HCT116 (cell line): Measurements from ENCODE around the gene KCNJ16. TPM values are rescaled to one million over a fixed set of nuclear protein-coding genes. Genes with fewer than 3 reads are reported as not detected.

Experiments used
- ATAC-seq: fragments of 200-7000 bp; cut with Tn5 transposase; 2 replicates; pipeline ENCODE4 v1.9.1; 2020; ENCODE audit warnings: mild to moderate bottlenecking, moderate library complexity
- BruUV-seq: library from RNA; stranded (reverse); fragments of 400-500 nt; replicated peaks from 2 replicates; lab custom pipeline; 2021; lab: Mats Ljungman, UMichigan
- CTCF ChIA-PET: fragments of 300-600 bp; sonication (Branson Sonifier 250); formaldehyde crosslinking; loops from one replicate; lab custom pipeline; 2021; ENCODE audit warnings: antibody characterized with exemption; lab: Charles Lee
- POLR2A ChIA-PET: fragments of 300-600, 350-600 bp; sonication (Branson Sonifier 250); formaldehyde crosslinking; loops from one replicate; lab custom pipeline; 2021; ENCODE audit warnings: antibody characterized with exemption; lab: Charles Lee
- RAD21 ChIA-PET, 2 experiments: fragments of 300-600 bp; sonication (Branson Sonifier 250); formaldehyde crosslinking; loops; one replicate each; lab custom pipeline; 2023; ENCODE audit warnings: low total read pairs in 2 of 2; ENCODE audit not compliant: uncharacterized antibody in 2 of 2, unreplicated experiment in 2 of 2, low non-redundant PET in 1 of 2; lab: Charles Lee
- DNase-seq: peaks from one replicate; pipeline ENCODE4 v3.0.0-alpha.2; 2010; ENCODE audit warnings: low read depth, low spot score
- H2AFZ ChIP-seq: fragments of 200-600 bp; shearing (Covaris generic), sonication (generic); 2 replicates; pipeline ENCODE4 v1.6.1; 2017; ENCODE audit warnings: low read depth, mixed run types, mixed read lengths, antibody characterized with exemption, low read length; ENCODE audit not compliant: poor library complexity, severe bottlenecking
- H3K27ac ChIP-seq: 2 replicates; pipeline ENCODE4 v1.5.1; 2012; ENCODE audit warnings: low read depth, low read length
- H3K27me3 ChIP-seq: fragments of 200-600 bp; sonication (generic); 2 replicates; pipeline ENCODE4 v1.6.1; 2016; ENCODE audit warnings: mixed run types, low read length, mixed read lengths; ENCODE audit not compliant: insufficient read depth
- H3K36me3 ChIP-seq, 2 experiments: fragments of 200-500 bp in 1 of 2; fragments of 200-600 bp in 1 of 2; sonication (Bioruptor generic) in 1 of 2; sonication (generic) in 1 of 2; 2 replicates each; pipeline versions ENCODE4 v1.5.1 to v1.6.1; 2014 to 2016; ENCODE audit warnings: low read length in 2 of 2, inconsistent platforms in 1 of 2, mixed read lengths in 1 of 2, mixed run types in 1 of 2; ENCODE audit not compliant: insufficient read depth in 2 of 2, control insufficient read depth in 1 of 2
- H3K4me1 ChIP-seq, 2 experiments: fragments of 200-600 bp in 1 of 2; sonication (generic) in 1 of 2; 2 replicates each; pipeline versions ENCODE4 v1.5.1 to v1.6.1; 2012 to 2017; ENCODE audit warnings: low read length in 2 of 2, inconsistent platforms in 1 of 2, mild to moderate bottlenecking in 1 of 2, mixed read lengths in 1 of 2, mixed run types in 1 of 2, moderate library complexity in 1 of 2; ENCODE audit not compliant: insufficient read depth in 2 of 2, control insufficient read depth in 1 of 2
- H3K4me2 ChIP-seq: fragments of 200-600 bp; sonication (generic); 2 replicates; pipeline ENCODE4 v1.6.1; 2017; ENCODE audit warnings: mixed run types, low read length, mixed read lengths
- H3K4me3 ChIP-seq, 2 experiments: fragments of 200-600 bp in 1 of 2; sonication (generic) in 1 of 2; replicated peaks in 1 of 2; 2 replicates each; pipeline ENCODE4 v1.5.1; 2011 to 2016; ENCODE audit warnings: low read length in 2 of 2, control low read depth in 1 of 2, low read depth in 1 of 2, mild to moderate bottlenecking in 1 of 2, mixed read lengths in 1 of 2, mixed run types in 1 of 2
- H3K79me2 ChIP-seq: fragments of 200-600 bp; sonication (generic); 2 replicates; pipeline ENCODE4 v1.6.1; 2017; ENCODE audit warnings: mild to moderate bottlenecking, mixed run types, low read length, moderate library complexity, mixed read lengths; ENCODE audit not compliant: insufficient read depth
- H3K9ac ChIP-seq: fragments of 200-600 bp; sonication (generic); 2 replicates; pipeline ENCODE4 v1.6.1; 2016; ENCODE audit warnings: low read length, mixed read lengths
- H3K9me2 ChIP-seq: fragments of 200-600 bp; sonication (generic), shearing (Covaris generic); 2 replicates; pipeline ENCODE4 v1.6.1; 2017; ENCODE audit warnings: mixed run types, mild to moderate bottlenecking, moderate library complexity; ENCODE audit not compliant: insufficient read depth
- H3K9me3 ChIP-seq, 2 experiments: fragments of 200-500 bp in 1 of 2; fragments of 200-600 bp in 1 of 2; sonication (Bioruptor generic) in 1 of 2; sonication (generic) in 1 of 2; 2 replicates each; pipeline ENCODE4 v1.6.1; 2014 to 2017; ENCODE audit warnings: low read length in 2 of 2, mixed read lengths in 2 of 2, inconsistent platforms in 1 of 2, low read depth in 1 of 2, mild to moderate bottlenecking in 1 of 2, mixed run types in 1 of 2, moderate library complexity in 1 of 2; ENCODE audit not compliant: control insufficient read depth in 1 of 2, insufficient read depth in 1 of 2
- H4K20me1 ChIP-seq: fragments of 200-600 bp; sonication (generic), shearing (Covaris generic); 2 replicates; pipeline ENCODE4 v1.6.1; 2017; ENCODE audit warnings: mixed run types, mild to moderate bottlenecking, moderate library complexity; ENCODE audit not compliant: insufficient read depth
- CEBPB ChIP-seq: IDR thresholded peaks from 2 replicates; pipeline ENCODE4 v1.6.1; 2012; ENCODE audit warnings: low read depth
- CTCF ChIP-seq, 3 experiments: fragments of 200-600 bp in 1 of 3; sonication (generic) in 1 of 3; IDR thresholded peaks in 2 of 3; conservative IDR thresholded peaks in 1 of 3; 2 replicates each; pipeline ENCODE4 v1.5.1; 2012 to 2017; ENCODE audit warnings: low read depth in 2 of 3, low read length in 2 of 3, antibody characterized with exemption in 1 of 3, borderline replicate concordance in 1 of 3, control low read depth in 1 of 3, mild to moderate bottlenecking in 1 of 3, mixed read lengths in 1 of 3, mixed run types in 1 of 3, moderate library complexity in 1 of 3; ENCODE audit not compliant: insufficient read depth in 1 of 3
- EGR1 ChIP-seq: IDR thresholded peaks from 2 replicates; pipeline ENCODE4 v1.6.1; 2012; ENCODE audit warnings: low read depth
- EZH2 ChIP-seq: fragments of 200-600 bp; sonication (generic); IDR thresholded peaks from 2 replicates; pipeline ENCODE4 v1.6.1; 2017; ENCODE audit warnings: antibody characterized with exemption, mixed run types
- EZH2phosphoT487 ChIP-seq: fragments of 200-600 bp; IDR thresholded peaks from 2 replicates; pipeline ENCODE4 v1.6.1; 2018; ENCODE audit warnings: antibody characterized with exemption, borderline replicate concordance
- FOSL1 ChIP-seq: IDR thresholded peaks from 2 replicates; pipeline ENCODE4 v1.6.1; 2012; ENCODE audit warnings: low read depth
- JUND ChIP-seq: IDR thresholded peaks from 2 replicates; pipeline ENCODE4 v1.6.1; 2012
- YY1 ChIP-seq: IDR thresholded peaks from 2 replicates; pipeline ENCODE4 v1.6.1; 2011; ENCODE audit warnings: low read length, low read depth, moderate library complexity, mild to moderate bottlenecking; ENCODE audit not compliant: insufficient replicate concordance; ENCODE audit errors: extremely low read depth
- ZFX ChIP-seq: fragments of 450-650 bp; IDR thresholded peaks from 2 replicates; pipeline ENCODE4 v1.6.1; 2017
- ZNF274 ChIP-seq: fragments of 200-500 bp; sonication (Bioruptor generic); IDR thresholded peaks from 2 replicates; pipeline ENCODE4 v1.6.1; 2014; ENCODE audit warnings: mild to moderate bottlenecking, low read depth, low read length, inconsistent platforms
- intact Hi-C: fragments of 100-400 bp; cut with micrococcal nuclease; formaldehyde crosslinking; loops from 2 replicates; pipeline ENCODE4 v1.10.0; 2022
- total RNA-seq: library from RNA; stranded (reverse); gene quantifications from one replicate; pipeline ENCODE4 v1.2.1, GENCODE V29; 2021; ENCODE audit not compliant: unreplicated experiment

Gene KCNJ16
- total RNA-seq, 1 experiment from 2014 or later = not detected

GRCh38 chr17:70098030-70098429 lies 23.0 kb downstream of the KCNJ16 start:
- Histone ChIP-seq H3K36me3 (no peaks in the 10 kb centered on the region), H3K27ac (no peak overlapping the region), H4K20me1 (no peaks in the 10 kb centered on the region), H2AFZ (no peak overlapping the region), H3K27me3 (no peaks in the 10 kb centered on the region), H3K4me3 (no peak overlapping the region), H3K4me2 (no peak overlapping the region), H3K9me3 (peaks cover 0 to 29% of the 10 kb centered on the region in 2 experiments; a peak in 1 of 4 replicates), H3K79me2 (no peaks in the 10 kb centered on the region), H3K4me1 (no peaks in the 10 kb centered on the region), H3K9ac (no peak overlapping the region), H3K9me2 (no peaks in the 10 kb centered on the region)
- ChIA-PET CTCF (no interaction called here), RAD21 (no interaction called here), POLR2A (no interaction called here)
- no peak for DNase-seq
- intact Hi-C loops = no loop called here
- BruUV-seq = no TSS peak
- TF ChIP-seq ZFX (no peak), EZH2 (no peak), FOSL1 (no peak), JUND (no peak), ZNF274 (no peak), EGR1 (no peak), YY1 (no peak)
- TF ChIP-seq, all 23 proteins: peak for 0
- no peak for ATAC-seq

DNA sequence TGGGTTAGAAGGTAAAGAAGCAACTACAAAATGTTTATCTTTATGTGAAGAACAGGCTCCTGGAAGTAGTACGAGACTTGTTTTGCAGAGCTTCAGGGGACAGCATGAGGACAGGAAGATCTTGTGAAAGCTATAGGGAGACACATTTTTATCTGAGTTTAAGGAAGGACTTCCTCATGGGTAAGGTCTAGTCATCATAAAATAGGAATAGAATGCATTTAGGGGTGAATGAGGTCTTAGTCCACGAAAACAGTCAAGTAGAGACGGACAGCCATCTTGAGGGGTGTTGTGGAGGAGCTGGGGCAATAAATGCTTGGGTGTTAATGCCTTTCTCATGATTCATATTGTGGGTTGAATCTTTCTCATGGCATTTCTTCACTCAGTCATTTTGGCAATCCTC lies 24.3 kb downstream of the KCNJ16 start:
- H2AFZ ChIP-seq = no peak overlapping the region
- TF ChIP-seq EZH2phosphoT487 (no peak), CTCF (IDR thresholded peaks at IDR 0.05 in 2 of 3, conservative IDR thresholded peaks at IDR 0.05 in 1 of 3; ENCODE audit: borderline replicate concordance in 1 of 3, insufficient read depth in 1 of 3, low read depth in 2 of 3, low read length in 2 of 3) (no peak), CEBPB (no peak), JUND (no peak)
- no peaks in the 10 kb centered on the region for H3K27me3 ChIP-seq
- H3K79me2 ChIP-seq = no peaks in the 10 kb centered on the region
- no peak for ATAC-seq
- no peak overlapping the region for H3K9ac ChIP-seq
- ChIA-PET POLR2A (no interaction called here), CTCF (no interaction called here), RAD21 (no interaction called here)
- no peak overlapping the region for H3K27ac ChIP-seq
- no peaks in the 10 kb centered on the region for H4K20me1 ChIP-seq
- peaks cover 0 to 23% of the 10 kb centered on the region in 2 experiments; a peak in 1 of 4 replicates for H3K9me3 ChIP-seq
- no peak overlapping the region for H3K4me2 ChIP-seq
- H3K9me2 ChIP-seq = no peaks in the 10 kb centered on the region
- no peaks in the 10 kb centered on the region for H3K4me1 ChIP-seq
- DNase-seq = no peak
- intact Hi-C loops = no loop called here
- H3K36me3 ChIP-seq = no peaks in the 10 kb centered on the region
- BruUV-seq = no TSS peak
- H3K4me3 ChIP-seq = no peak overlapping the region
